K562 (cell line): ENCODE data around the gene CDKN2B-AS1.

Experiments
- CTCF ChIP-seq, 3 experiments: IDR thresholded peaks in 2 of 3; conservative IDR thresholded peaks in 1 of 3; 2 replicates each; pipeline ENCODE4 v1.5.1; 2011 to 2012; ENCODE audit warnings: low read length in 3 of 3, mild to moderate bottlenecking in 3 of 3, control low read depth in 2 of 3, improper control_type of control experiment in 1 of 3, inconsistent platforms in 1 of 3, low read depth in 1 of 3, mixed read lengths in 1 of 3, moderate library complexity in 1 of 3; ENCODE audit not compliant: insufficient read depth in 2 of 3
- FOXA1 ChIP-seq: fragments of 450-650 bp; IDR thresholded peaks from 2 replicates; pipeline ENCODE4 v1.6.1; 2016; ENCODE audit warnings: mild to moderate bottlenecking, borderline replicate concordance
- ZNF133 ChIP-seq: fragments of 250-450 bp; sonication (Bioruptor Pico); IDR thresholded peaks from 2 replicates; pipeline ENCODE4 v1.4.0; 2020; ENCODE audit warnings: mild to moderate bottlenecking

- TF ChIP-seq ZNF133 (no peak), FOXA1 (no peak), CTCF (IDR thresholded peaks at IDR 0.05 in 2 of 3, conservative IDR thresholded peaks at IDR 0.05 in 1 of 3; ENCODE audit: insufficient read depth in 2 of 3, low read depth in 1 of 3, low read length in 3 of 3) (no peak)
Measured at GRCh38 chr9:22049411-22049810, 54.8 kb downstream of the CDKN2B-AS1 start.
